OCI-LY7 (cell line): ENCODE measurements around the gene ITPKB. TPM values are rescaled to one million over a fixed set of nuclear protein-coding genes. Genes with fewer than 3 reads are reported as not detected.

Source experiments
- BruUV-seq: library from RNA; stranded (reverse); fragments of 400-500 nt; replicated peaks from 2 replicates; lab custom pipeline; 2021; lab: Mats Ljungman, UMichigan
- CTCF ChIA-PET: fragments of 300-600 bp; sonication (Branson Sonifier 250); formaldehyde crosslinking; loops from one replicate; lab custom pipeline; 2022; ENCODE audit warnings: antibody characterized with exemption; ENCODE audit not compliant: unreplicated experiment; lab: Charles Lee
- POLR2A ChIA-PET: fragments of 300-600 bp; sonication (Branson Sonifier 250); formaldehyde crosslinking; loops from one replicate; lab custom pipeline; 2022; ENCODE audit warnings: antibody characterized with exemption; lab: Charles Lee
- DNase-seq: peaks from one replicate; pipeline ENCODE4 v3.0.0-alpha.2; 2015; ENCODE audit warnings: low spot score
- H2AFZ ChIP-seq: fragments of 200-600 bp; sonication (generic), shearing (Covaris generic); 2 replicates; pipeline ENCODE4 v1.6.1; 2014; ENCODE audit warnings: mild to moderate bottlenecking, antibody characterized with exemption, low read length, moderate library complexity
- H3K27ac ChIP-seq: fragments of 200-600 bp; sonication (generic); 2 replicates; pipeline ENCODE4 v1.5.1; 2014; ENCODE audit warnings: mixed run types, low read depth, mild to moderate bottlenecking, moderate library complexity, low read length, inconsistent platforms; ENCODE audit not compliant: poor library complexity, severe bottlenecking
- H3K36me3 ChIP-seq: fragments of 200-600 bp; sonication (generic); 2 replicates; pipeline ENCODE4 v1.6.1; 2014; ENCODE audit warnings: mild to moderate bottlenecking, antibody characterized with exemption, low read length, moderate library complexity, mixed read lengths; ENCODE audit not compliant: insufficient read depth
- H3K4me1 ChIP-seq: fragments of 200-600 bp; sonication (generic); 2 replicates; pipeline ENCODE4 v1.5.1; 2014; ENCODE audit warnings: mild to moderate bottlenecking, low read length; ENCODE audit not compliant: insufficient read depth, poor library complexity, severe bottlenecking
- H3K4me2 ChIP-seq: fragments of 200-600 bp; sonication (generic); 2 replicates; pipeline ENCODE4 v1.6.1; 2014; ENCODE audit warnings: mild to moderate bottlenecking, low read length
- H3K4me3 ChIP-seq: fragments of 200-600 bp; sonication (generic); 2 replicates; pipeline ENCODE4 v1.5.1; 2014; ENCODE audit warnings: mild to moderate bottlenecking, low read depth, low read length; ENCODE audit not compliant: poor library complexity, severe bottlenecking
- H3K79me2 ChIP-seq: fragments of 200-600 bp; sonication (generic); 2 replicates; pipeline ENCODE4 v1.6.1; 2016; ENCODE audit warnings: low read depth, mild to moderate bottlenecking, low read length, moderate library complexity, mixed read lengths; ENCODE audit not compliant: insufficient read depth
- H3K9me2 ChIP-seq: fragments of 200-600 bp; sonication (generic); 2 replicates; pipeline ENCODE4 v1.6.1; 2016; ENCODE audit warnings: mild to moderate bottlenecking, low read length, mixed read lengths; ENCODE audit not compliant: insufficient read depth
- H3K9me3 ChIP-seq: fragments of 200-600 bp; sonication (generic); 2 replicates; pipeline ENCODE4 v1.6.1; 2014; ENCODE audit warnings: mild to moderate bottlenecking, mixed run types, low read length, mixed read lengths
- H4K20me1 ChIP-seq: fragments of 200-600 bp; sonication (generic); 2 replicates; pipeline ENCODE4 v1.6.1; 2014; ENCODE audit warnings: mild to moderate bottlenecking, antibody characterized with exemption, low read length, moderate library complexity, mixed read lengths; ENCODE audit not compliant: insufficient read depth
- CTCF ChIP-seq: fragments of 200-600 bp; sonication (generic); conservative IDR thresholded peaks from 2 replicates; pipeline ENCODE4 v1.5.1; 2014; ENCODE audit warnings: mild to moderate bottlenecking, antibody characterized with exemption, low read length, moderate library complexity, mixed read lengths
- EZH2phosphoT487 ChIP-seq: fragments of 200-600 bp; sonication (generic); IDR thresholded peaks from 2 replicates; pipeline ENCODE4 v1.6.1; 2018; ENCODE audit warnings: low read depth, borderline replicate concordance, mild to moderate bottlenecking, mixed run types, antibody characterized with exemption, low read length, moderate library complexity, mixed read lengths
- intact Hi-C: fragments of 100-400 bp; cut with micrococcal nuclease; formaldehyde crosslinking; loops from one replicate; pipeline ENCODE4 v1.10.0; 2022; ENCODE audit not compliant: unreplicated experiment
- total RNA-seq, 2 experiments: library from RNA; depleted of rRNA in 1 of 2; stranded (reverse); fragments of >200 nt in 1 of 2; shearing (Covaris generic) in 1 of 2; gene quantifications; 2 replicates each; pipeline ENCODE4 v1.2.3, GENCODE V29; 2014 to 2022

The ITPKB gene
- total RNA-seq, 2 experiments from 2014 or later: 20.5 to 33.3 TPM

- H2AFZ ChIP-seq: no peak overlapping the region
- no peak for TF ChIP-seq CTCF
- TF ChIP-seq EZH2phosphoT487: no peak
- POLR2A ChIA-PET: interaction anchor here (3.4 to 10.9 kb wide), 4 partner anchors 9 to 24 kb away, joined by 12 to 125 read pairs (median 24); no protein-coding TSS in a partner anchor
- no TSS peak for BruUV-seq
- peak overlapping the region; percentile 98 for H3K27ac ChIP-seq
- H3K4me2 ChIP-seq: peak overlapping the region; percentile 98
- peak overlapping the region; percentile 47 for H3K4me3 ChIP-seq
- H3K4me1 ChIP-seq: peaks cover 98% of the 10 kb centered on the region
- H3K9me3 ChIP-seq: no peaks in the 10 kb centered on the region
- intact Hi-C loops: no loop called here
- H4K20me1 ChIP-seq: no peaks in the 10 kb centered on the region
- no peak for DNase-seq
- peaks cover 84% of the 10 kb centered on the region for H3K79me2 ChIP-seq
- H3K36me3 ChIP-seq: peaks cover 2% of the 10 kb centered on the region; the same call in 1 of the 2 replicates
- H3K9me2 ChIP-seq: no peaks in the 10 kb centered on the region
- CTCF ChIA-PET: interaction anchor here (1.1 kb wide), 2 partner anchors 9 to 149 kb away, joined by 4 to 5 read pairs; no protein-coding TSS in a partner anchor
These were observed 60.4 kb downstream of the ITPKB start for GRCh38 chr1:226678701-226679100.

- BruUV-seq: no TSS peak
- CTCF ChIA-PET: interaction anchor here (0.6 to 1.4 kb wide), 4 partner anchors 9 to 150 kb away, joined by 3 to 5 read pairs (median 4); no protein-coding TSS in a partner anchor
- Histone ChIP-seq H4K20me1 (no peaks in the 10 kb centered on the region), H3K79me2 (peaks cover 89% of the 10 kb centered on the region), H3K4me3 (no peak overlapping the region), H3K4me1 (peaks cover 98% of the 10 kb centered on the region), H3K9me2 (no peaks in the 10 kb centered on the region), H3K9me3 (no peaks in the 10 kb centered on the region), H3K27ac (peak overlapping the region; percentile 98), H3K4me2 (peak overlapping the region; percentile 98), H2AFZ (no peak overlapping the region), H3K36me3 (peaks cover 6% of the 10 kb centered on the region)
- TF ChIP-seq CTCF (no peak), EZH2phosphoT487 (no peak)
- POLR2A ChIA-PET: interaction anchor here (1.5 to 10.9 kb wide), 5 partner anchors 10 to 30 kb away, joined by 4 to 125 read pairs (median 14); no protein-coding TSS in a partner anchor
- DNase-seq: no peak
- intact Hi-C loops: no loop called here
These were observed 60.8 kb downstream of the ITPKB start for GRCh38 chr1:226678251-226678650.
